GM12874 (cell line): ENCODE data around the gene TPRN.

Source experiments
- TF ChIP-seq, protein P1 (sequence below): IDR thresholded peaks from 2 replicates; pipeline ENCODE4 v1.5.1; 2011; ENCODE audit warnings: low read depth, mild to moderate bottlenecking, control low read depth, low read length, moderate library complexity; ENCODE audit not compliant: insufficient read depth

TPRN gene

DNA sequence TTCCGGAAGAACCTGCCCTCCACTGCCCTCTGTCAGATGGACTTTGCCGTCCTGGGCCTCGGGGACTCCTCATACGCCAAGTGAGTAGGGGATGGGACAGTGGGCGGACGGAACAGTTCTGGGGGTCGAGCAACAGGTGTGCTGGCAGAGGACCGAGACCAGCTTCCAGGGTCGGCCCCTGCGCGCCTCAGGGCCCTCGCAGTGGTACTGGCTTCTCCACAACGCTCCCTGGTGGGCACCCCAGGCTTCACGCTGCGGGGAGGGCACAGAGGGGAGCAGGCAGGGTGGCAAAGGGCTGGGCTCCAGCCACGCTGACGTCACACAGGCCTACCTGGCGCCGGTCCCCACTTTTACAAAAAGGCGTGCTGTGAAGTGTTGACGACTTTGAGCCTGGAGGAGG lies 12.0 kb upstream of the TPRN start:
- TF ChIP-seq, protein P1, sequence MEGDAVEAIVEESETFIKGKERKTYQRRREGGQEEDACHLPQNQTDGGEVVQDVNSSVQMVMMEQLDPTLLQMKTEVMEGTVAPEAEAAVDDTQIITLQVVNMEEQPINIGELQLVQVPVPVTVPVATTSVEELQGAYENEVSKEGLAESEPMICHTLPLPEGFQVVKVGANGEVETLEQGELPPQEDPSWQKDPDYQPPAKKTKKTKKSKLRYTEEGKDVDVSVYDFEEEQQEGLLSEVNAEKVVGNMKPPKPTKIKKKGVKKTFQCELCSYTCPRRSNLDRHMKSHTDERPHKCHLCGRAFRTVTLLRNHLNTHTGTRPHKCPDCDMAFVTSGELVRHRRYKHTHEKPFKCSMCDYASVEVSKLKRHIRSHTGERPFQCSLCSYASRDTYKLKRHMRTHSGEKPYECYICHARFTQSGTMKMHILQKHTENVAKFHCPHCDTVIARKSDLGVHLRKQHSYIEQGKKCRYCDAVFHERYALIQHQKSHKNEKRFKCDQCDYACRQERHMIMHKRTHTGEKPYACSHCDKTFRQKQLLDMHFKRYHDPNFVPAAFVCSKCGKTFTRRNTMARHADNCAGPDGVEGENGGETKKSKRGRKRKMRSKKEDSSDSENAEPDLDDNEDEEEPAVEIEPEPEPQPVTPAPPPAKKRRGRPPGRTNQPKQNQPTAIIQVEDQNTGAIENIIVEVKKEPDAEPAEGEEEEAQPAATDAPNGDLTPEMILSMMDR: no peak

DNA sequence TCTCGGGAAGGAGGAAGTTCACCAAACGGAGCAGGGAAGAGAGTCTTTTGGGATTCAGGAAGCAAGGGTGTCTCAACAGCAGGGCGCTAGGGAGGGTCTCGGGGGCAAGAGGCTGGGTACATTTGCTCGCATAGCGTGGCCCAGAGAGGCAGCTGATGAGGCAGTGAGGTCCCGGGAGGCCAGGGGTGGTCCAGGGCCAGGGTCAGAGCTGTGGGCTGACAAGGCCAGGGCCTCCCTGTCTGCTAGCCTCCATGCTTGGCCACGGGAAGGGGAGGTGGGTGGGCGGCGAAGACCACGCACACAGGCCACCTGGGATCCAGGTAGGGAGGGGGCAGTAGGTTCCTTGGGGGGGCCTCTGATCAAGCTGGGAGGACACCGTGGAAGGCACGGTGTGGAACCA lies 11.0 kb upstream of the TPRN start:
- TF ChIP-seq, protein P1: no peak

DNA sequence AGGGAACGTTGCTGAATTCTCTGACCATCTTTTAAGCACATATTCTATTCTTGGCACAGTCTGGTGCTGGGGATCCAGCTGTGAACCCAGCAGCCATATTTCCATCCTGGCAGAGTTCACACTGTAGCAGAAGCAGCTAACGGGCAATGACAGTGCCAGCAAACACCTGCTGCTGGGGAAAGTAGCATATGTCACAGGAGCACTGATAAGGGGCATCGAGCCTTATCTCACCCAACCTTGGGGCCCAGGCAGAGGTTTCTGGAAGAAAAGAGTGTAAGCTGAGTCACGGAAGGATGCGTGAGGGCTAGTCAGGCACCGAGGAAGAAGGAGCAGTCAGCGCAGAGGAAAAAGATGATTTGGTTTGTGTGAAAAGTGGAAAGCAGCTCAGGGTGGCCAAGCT lies 6.1 kb upstream of the TPRN start:
- TF ChIP-seq, protein P1: no peak

DNA sequence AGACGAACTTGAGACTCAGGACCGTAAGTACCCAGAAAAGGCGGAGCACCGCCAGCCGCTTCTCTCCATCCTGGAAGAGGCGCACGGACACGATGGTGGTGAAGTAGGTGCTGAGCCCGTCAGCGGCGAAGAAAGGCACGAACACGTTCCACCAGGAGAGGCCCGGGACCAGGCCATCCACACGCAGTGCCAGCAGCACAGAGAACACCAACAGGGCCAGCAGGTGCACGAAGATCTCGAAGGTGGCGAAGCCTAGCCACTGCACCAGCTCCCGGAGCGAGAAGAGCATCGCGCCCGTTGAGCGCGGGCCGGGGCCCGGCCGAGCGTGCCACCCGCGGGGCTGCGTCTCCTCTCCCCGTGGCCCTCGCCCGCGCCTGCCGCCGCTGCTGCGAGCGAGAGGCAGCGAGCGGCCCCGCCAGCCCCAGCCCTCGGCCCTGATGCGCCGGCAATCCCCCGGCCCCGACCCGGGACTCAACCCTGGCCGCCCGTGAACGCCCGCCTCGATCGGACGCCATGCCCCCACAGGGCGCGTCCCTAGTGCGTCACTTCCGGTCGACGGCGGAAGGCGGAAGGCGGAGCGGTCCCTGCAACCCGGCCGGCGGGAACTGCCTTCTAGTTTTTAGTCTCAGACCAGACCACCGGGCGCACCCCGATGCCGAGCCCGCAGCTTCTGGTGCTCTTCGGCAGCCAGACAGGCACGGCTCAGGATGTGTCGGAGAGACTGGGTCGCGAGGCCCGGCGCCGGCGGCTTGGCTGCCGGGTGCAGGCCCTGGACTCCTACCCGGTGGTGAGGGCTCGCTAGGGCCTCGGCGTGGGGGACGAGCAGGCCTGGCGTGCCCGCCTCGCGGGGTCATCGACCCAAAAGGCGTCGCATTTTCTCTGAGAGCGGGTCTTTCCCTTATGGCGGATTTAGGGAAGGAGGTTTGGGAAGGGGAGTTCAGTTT lies 4.9 kb upstream of the TPRN start, which contains the start of the genes NDOR1 and TMEM203:
NDOR1 (plus strand) TSS at position 575 of the 944 bp plus-strand sequence; CDS start at position 653, 78 bp downstream.
TMEM203 (minus strand) TSS at position 523 of the 944 bp plus-strand sequence; CDS start at position 289, 234 bp downstream.
- TF ChIP-seq, protein P1: no peak

DNA sequence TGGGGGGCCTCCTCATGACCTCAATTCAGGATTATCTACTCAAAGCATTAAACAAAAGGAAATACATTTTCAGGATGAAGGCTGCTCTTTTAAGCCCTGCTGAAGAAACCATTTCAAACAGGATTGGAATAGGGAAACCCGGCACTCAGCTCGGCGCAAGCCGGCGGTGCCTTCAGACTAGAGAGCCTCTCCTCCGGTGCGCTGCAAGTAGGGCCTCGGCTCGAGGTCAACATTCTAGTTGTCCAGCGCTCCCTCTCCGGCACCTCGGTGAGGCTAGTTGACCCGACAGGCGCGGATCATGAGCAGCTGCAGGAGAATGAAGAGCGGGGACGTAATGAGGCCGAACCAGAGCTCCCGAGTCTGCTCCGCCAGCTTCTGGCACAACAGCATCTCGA lies 4.2 kb upstream of the TPRN start:
- TF ChIP-seq, protein P1: no peak

DNA sequence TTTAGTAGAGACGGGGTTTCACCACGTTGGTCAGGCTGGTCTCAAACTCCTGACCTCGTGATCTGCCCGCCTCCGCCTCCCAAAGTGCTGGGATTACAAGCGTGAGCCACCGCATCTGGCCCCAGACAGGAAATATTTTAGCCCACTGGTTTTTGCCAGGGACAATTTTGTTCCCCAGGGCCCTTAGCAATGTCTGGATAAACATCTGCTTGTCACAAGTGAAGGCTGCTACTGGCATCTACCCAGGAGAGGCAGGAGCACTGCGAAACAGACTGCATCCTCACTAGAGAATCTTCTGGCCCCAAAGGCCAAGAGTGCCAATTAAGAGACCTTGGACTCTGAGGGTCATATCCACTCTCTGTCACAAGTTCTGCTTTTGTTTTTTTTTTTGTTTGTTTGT lies 2.4 kb upstream of the TPRN start:
- TF ChIP-seq, protein P1: no peak

DNA sequence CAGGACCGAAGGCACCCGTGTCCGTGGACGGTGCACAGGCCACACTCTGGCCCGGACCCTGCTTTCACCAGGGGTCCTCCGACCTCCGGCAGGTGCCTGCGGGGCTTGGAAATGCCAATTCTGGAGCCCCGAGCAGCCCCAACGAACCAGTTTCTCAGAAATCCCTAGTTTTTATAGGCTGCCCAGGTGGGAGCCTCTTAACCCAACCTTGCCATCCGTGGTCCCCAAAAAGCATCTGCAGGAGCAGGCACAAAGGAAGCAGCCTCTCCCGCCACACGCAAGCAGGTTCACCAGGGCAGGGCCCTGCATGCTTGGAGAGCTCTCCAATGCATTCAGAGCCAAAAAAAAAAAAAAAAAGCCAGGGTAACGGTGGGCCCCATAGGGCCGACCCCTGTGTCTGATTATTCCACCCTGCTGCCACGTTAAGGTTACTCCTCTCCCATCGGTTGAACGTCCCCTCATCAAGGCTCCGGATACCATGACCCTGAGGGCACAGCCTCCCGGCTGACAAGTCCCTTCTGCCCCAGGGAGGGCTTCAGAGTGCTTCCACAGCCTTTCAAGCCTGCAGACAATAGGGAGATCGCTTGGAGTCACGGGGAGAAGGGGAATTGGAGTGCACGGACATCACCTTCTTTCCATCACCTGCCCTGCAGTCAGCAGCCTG lies 796 bp upstream of the TPRN start:
- TF ChIP-seq, protein P1: no peak
